ENCODE measurements around the gene ATXN1. TPM values are rescaled to one million over a fixed set of nuclear protein-coding genes. Genes with fewer than 3 reads are reported as not detected.

The ATXN1 gene
- polyA plus RNA-seq, 1 of the 3 experiments (the other 2 are of a cell fraction): 7.9 TPM

DNA sequence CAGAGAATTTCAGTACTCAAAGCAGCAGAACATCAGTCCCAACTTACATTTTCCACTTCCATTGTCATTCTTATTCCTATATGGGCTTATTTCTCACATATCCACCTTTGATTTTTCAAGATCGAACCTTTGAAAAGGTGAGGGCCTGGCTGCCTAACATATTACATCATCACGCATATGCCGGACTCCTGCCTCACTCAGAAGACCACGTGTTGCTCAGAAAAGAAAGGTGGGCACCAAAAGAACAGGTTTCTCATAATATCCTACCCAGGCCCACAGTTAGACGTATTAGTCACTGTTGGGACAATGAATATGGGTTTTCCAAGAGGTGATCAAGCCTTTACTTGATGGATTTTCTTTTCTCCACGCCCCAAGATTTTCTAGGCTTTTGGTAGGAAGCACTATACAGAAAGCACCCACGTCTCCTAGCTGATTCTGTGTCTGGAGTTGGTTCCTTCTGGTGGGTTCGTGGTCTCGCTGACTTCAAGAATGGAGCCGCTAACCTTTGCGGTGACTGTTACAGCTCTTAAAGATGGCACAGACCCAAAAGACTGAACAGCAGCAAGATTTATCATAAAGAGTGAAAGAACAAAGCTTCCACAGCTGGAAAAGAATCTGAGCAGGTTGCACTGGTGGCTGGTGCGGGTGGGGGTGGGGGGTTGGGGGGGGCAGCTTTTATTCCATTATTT lies 168.9 kb downstream of the ATXN1 start:
- Histone ChIP-seq H3K4me1 (ENCODE audit: control insufficient read depth in 1 of 2, insufficient read depth in 2 of 2, low read depth in 1 of 2, low read length in 1 of 2) (0 out of 4 replicates have a peak, but pooled peaks cover 0 to 5% of the 10 kb centered on the region in 2 experiments), H3K79me2 (ENCODE audit: insufficient read depth) (peaks cover 10% of the 10 kb centered on the region; the same call in 1 of the 2 replicates), H3K36me3 (replicated peaks in 1 of 2; ENCODE audit: control insufficient read depth in 1 of 2, insufficient read depth in 2 of 2, low read length in 1 of 2) (peaks cover 0 to 3% of the 10 kb centered on the region in 2 experiments), H3K9me3 (no peaks in the 10 kb centered on the region), H3K27ac (ENCODE audit: low read depth in 2 of 2, low read length in 1 of 2) (no peak overlapping the region), H3K9ac (no peak overlapping the region), H3K4me2 (no peak overlapping the region), H3K4me3 (ENCODE audit: low read depth in 2 of 2, low read length in 1 of 2) (no peak overlapping the region), H3F3A (replicated peaks; ENCODE audit: insufficient read depth) (peaks cover 4% of the 10 kb centered on the region), H4K20me1 (ENCODE audit: insufficient read depth) (0 out of 2 replicates have a peak, but pooled peaks cover 4% of the 10 kb centered on the region), H3K27me3 (ENCODE audit: insufficient read depth) (no peaks in the 10 kb centered on the region), H3K9me2 (no peaks in the 10 kb centered on the region), H2AFZ (ENCODE audit: low read depth) (no peak overlapping the region)
- ChIA-PET POLR2A (no interaction called here), CTCF (no interaction called here)
- WGBS (ENCODE audit: low lambda C conversion rate): 92% methylated on average over 12 of the region's 12 CpGs
- no peak for TF ChIP-seq TCF12 (IDR thresholded peaks at IDR 0.05)
- DNase-seq: no peak

DNA sequence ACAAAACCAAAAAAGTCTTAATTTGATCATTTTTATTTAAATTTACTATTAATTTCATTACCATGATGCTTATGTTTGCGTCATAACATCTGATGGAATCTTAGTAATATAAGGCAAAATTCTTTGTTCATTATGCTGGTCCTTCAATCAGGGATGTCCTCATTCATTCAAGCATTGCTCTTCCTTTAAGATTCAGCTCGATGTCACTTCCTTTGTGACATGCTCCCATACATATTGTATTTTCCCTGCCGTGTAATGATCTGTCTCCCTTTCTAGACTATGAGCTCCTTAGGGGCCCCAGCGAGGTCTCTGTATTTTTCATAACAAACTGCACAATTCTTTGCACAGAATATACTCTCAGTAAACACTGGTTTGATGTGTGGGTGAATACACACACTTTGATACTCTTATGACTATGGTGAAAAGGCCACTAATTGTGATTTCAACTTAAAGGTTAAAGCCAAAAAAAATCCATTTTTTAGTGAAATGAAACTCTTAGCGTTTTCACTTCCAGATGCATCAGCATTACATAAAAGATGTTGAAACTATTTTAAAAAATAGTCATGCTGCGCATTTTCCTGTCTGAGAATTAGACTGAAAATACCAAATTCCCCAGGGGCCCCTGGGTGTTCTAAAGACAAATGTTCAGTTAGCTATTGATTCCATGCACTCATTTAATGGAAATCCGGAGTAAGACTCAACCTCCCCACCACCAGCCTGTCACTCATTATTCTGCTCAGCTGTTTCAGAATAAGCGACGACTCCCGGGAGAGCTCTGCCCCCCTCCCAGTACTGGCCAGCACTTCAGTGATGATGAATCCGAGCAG lies 169.7 kb downstream of the ATXN1 start:
- Histone ChIP-seq H4K20me1 (ENCODE audit: insufficient read depth) (0 out of 2 replicates have a peak, but pooled peaks cover 4% of the 10 kb centered on the region), H3K4me2 (no peak overlapping the region), H3K4me1 (ENCODE audit: control insufficient read depth in 1 of 2, insufficient read depth in 2 of 2, low read depth in 1 of 2, low read length in 1 of 2) (0 out of 4 replicates have a peak, but pooled peaks cover 0 to 5% of the 10 kb centered on the region in 2 experiments), H3K9me3 (no peaks in the 10 kb centered on the region), H3F3A (replicated peaks; ENCODE audit: insufficient read depth) (peaks cover 4% of the 10 kb centered on the region), H3K9me2 (no peaks in the 10 kb centered on the region), H3K79me2 (ENCODE audit: insufficient read depth) (peaks cover 12% of the 10 kb centered on the region; the same call in 1 of the 2 replicates), H2AFZ (ENCODE audit: low read depth) (no peak overlapping the region), H3K36me3 (replicated peaks in 1 of 2; ENCODE audit: control insufficient read depth in 1 of 2, insufficient read depth in 2 of 2, low read length in 1 of 2) (peaks cover 0 to 6% of the 10 kb centered on the region in 2 experiments), H3K4me3 (ENCODE audit: low read depth in 2 of 2, low read length in 1 of 2) (no peak overlapping the region), H3K9ac (no peak overlapping the region), H3K27ac (ENCODE audit: low read depth in 2 of 2, low read length in 1 of 2) (no peak overlapping the region), H3K27me3 (ENCODE audit: insufficient read depth) (no peaks in the 10 kb centered on the region)
- ChIA-PET CTCF (no interaction called here), POLR2A (no interaction called here)
- 91% methylated on average over 9 of the region's 11 CpGs for WGBS (ENCODE audit: low lambda C conversion rate)
- TF ChIP-seq MEF2A (IDR thresholded peaks at IDR 0.05; ENCODE audit: borderline replicate concordance, low read depth): no peak
- TF ChIP-seq ELF1 (IDR thresholded peaks at IDR 0.05): no peak
- TF ChIP-seq EZH2phosphoT487 (IDR thresholded peaks at IDR 0.05; ENCODE audit: borderline replicate concordance, low read depth): no peak
- no peak for TF ChIP-seq SIN3A (IDR thresholded peaks at IDR 0.05; ENCODE audit: borderline replicate concordance, low read depth, low read length)
- no peak for TF ChIP-seq CHD2 (IDR thresholded peaks at IDR 0.05; ENCODE audit: low read length, partially characterized antibody)
- TF ChIP-seq, protein P1, sequence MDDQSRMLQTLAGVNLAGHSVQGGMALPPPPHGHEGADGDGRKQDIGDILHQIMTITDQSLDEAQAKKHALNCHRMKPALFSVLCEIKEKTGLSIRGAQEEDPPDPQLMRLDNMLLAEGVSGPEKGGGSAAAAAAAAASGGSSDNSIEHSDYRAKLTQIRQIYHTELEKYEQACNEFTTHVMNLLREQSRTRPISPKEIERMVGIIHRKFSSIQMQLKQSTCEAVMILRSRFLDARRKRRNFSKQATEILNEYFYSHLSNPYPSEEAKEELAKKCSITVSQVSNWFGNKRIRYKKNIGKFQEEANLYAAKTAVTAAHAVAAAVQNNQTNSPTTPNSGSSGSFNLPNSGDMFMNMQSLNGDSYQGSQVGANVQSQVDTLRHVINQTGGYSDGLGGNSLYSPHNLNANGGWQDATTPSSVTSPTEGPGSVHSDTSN (IDR thresholded peaks at IDR 0.05): no peak
- DNase-seq: no peak

DNA sequence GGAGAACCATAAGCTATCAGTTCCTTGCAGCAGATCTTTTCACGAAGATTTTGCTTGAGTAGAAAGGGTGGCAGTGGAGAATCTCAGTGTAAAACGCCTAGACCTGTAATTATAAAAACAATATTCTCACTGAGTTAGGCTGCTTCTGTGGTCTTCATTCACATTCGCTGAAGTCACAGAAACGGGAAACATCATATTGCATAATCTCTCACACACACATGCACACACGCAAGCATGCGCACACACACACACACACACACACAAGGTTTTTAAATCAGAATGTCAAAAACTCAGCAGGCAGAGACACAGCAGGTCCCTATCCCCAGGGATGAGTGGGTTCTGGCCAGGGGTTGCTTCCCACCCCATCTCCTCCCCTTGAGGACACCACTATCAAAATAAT lies 175.5 kb downstream of the ATXN1 start:
- DNase-seq: no peak
- Histone ChIP-seq H3F3A (replicated peaks; ENCODE audit: insufficient read depth) (peaks cover 4% of the 10 kb centered on the region), H4K20me1 (ENCODE audit: insufficient read depth) (no peaks in the 10 kb centered on the region), H3K4me2 (no peak overlapping the region), H3K27ac (ENCODE audit: low read depth in 2 of 2, low read length in 1 of 2) (no peak overlapping the region), H2AFZ (ENCODE audit: low read depth) (no peak overlapping the region), H3K9me3 (no peaks in the 10 kb centered on the region), H3K9ac (no peak overlapping the region), H3K4me1 (ENCODE audit: control insufficient read depth in 1 of 2, insufficient read depth in 2 of 2, low read depth in 1 of 2, low read length in 1 of 2) (0 out of 4 replicates have a peak, but pooled peaks cover 0 to 5% of the 10 kb centered on the region in 2 experiments), H3K79me2 (ENCODE audit: insufficient read depth) (peaks cover 6% of the 10 kb centered on the region; the same call in 1 of the 2 replicates), H3K9me2 (no peaks in the 10 kb centered on the region), H3K4me3 (ENCODE audit: low read depth in 2 of 2, low read length in 1 of 2) (no peak overlapping the region), H3K27me3 (ENCODE audit: insufficient read depth) (no peaks in the 10 kb centered on the region), H3K36me3 (replicated peaks in 1 of 2; ENCODE audit: control insufficient read depth in 1 of 2, insufficient read depth in 2 of 2, low read length in 1 of 2) (peaks cover 5 to 30% of the 10 kb centered on the region in 2 experiments)
- WGBS (ENCODE audit: low lambda C conversion rate): 94% methylated on average over 6 of the region's 6 CpGs
- ChIA-PET POLR2A (no interaction called here), CTCF (no interaction called here)
- TF ChIP-seq EZH2phosphoT487 (IDR thresholded peaks at IDR 0.05; ENCODE audit: borderline replicate concordance, low read depth) (no peak), GATA2 (CRISPR knock-in tag; IDR thresholded peaks at IDR 0.05) (no peak), GABPA (IDR thresholded peaks at IDR 0.05; ENCODE audit: low read depth) (no peak), RCOR1 (IDR thresholded peaks at IDR 0.05; ENCODE audit: low read length) (no peak), ELF1 (IDR thresholded peaks at IDR 0.05) (no peak), SMC3 (IDR thresholded peaks at IDR 0.05; ENCODE audit: low read depth, low read length) (no peak), FOXM1 (IDR thresholded peaks at IDR 0.05; ENCODE audit: low read depth) (no peak), TCF12 (IDR thresholded peaks at IDR 0.05) (no peak)
- TF ChIP-seq, protein P1 (IDR thresholded peaks at IDR 0.05): no peak
- TF ChIP-seq, protein P2, sequence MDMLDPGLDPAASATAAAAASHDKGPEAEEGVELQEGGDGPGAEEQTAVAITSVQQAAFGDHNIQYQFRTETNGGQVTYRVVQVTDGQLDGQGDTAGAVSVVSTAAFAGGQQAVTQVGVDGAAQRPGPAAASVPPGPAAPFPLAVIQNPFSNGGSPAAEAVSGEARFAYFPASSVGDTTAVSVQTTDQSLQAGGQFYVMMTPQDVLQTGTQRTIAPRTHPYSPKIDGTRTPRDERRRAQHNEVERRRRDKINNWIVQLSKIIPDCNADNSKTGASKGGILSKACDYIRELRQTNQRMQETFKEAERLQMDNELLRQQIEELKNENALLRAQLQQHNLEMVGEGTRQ (IDR thresholded peaks at IDR 0.05; ENCODE audit: borderline replicate concordance, low read depth, low read length): no peak
- TF ChIP-seq, protein P3, sequence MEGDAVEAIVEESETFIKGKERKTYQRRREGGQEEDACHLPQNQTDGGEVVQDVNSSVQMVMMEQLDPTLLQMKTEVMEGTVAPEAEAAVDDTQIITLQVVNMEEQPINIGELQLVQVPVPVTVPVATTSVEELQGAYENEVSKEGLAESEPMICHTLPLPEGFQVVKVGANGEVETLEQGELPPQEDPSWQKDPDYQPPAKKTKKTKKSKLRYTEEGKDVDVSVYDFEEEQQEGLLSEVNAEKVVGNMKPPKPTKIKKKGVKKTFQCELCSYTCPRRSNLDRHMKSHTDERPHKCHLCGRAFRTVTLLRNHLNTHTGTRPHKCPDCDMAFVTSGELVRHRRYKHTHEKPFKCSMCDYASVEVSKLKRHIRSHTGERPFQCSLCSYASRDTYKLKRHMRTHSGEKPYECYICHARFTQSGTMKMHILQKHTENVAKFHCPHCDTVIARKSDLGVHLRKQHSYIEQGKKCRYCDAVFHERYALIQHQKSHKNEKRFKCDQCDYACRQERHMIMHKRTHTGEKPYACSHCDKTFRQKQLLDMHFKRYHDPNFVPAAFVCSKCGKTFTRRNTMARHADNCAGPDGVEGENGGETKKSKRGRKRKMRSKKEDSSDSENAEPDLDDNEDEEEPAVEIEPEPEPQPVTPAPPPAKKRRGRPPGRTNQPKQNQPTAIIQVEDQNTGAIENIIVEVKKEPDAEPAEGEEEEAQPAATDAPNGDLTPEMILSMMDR (IDR thresholded peaks at IDR 0.05): no peak

Measured in SK-N-SH (cell line).